Lower leg skin (tissue), 3 donors: Measurements from ENCODE around the gene HDGFL2.

Source experiments
- POLR2A ChIP-seq, 2 donors: fragments of 450-650 bp; IDR thresholded peaks; one replicate each; pipeline ENCODE4 v1.6.1; 2016 to 2017; ENCODE audit warnings: antibody characterized with exemption in 2 of 2, mild to moderate bottlenecking in 1 of 2, moderate library complexity in 1 of 2
- TF ChIP-seq, protein P1 (sequence below), 3 donors: fragments of 450-650 bp; IDR thresholded peaks; one replicate each; pipeline ENCODE4 v1.5.1; 2016; ENCODE audit warnings: antibody characterized with exemption in 3 of 3, mild to moderate bottlenecking in 3 of 3, moderate library complexity in 2 of 3

DNA sequence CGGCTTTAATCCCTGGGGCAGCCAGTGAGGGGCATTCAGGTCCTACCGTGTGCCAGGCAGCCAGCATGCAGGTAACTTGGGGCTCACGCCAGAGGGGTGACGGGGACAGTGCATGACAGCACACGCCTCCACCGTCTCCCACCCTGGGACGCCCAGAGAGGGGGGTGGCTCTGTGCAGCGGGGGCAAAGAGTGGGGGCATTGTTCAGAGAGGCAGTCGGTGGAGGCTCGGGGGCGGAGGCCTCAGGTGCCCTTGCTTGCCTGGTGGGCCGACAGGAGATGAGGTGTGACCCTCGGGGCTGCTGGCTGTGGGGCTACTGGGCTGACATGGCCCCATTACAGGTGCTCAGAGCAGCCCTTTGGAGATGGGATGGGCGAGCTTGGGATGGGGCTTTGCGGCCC, 27.8 kb downstream of the HDGFL2 start:
- TF ChIP-seq, protein P1, sequence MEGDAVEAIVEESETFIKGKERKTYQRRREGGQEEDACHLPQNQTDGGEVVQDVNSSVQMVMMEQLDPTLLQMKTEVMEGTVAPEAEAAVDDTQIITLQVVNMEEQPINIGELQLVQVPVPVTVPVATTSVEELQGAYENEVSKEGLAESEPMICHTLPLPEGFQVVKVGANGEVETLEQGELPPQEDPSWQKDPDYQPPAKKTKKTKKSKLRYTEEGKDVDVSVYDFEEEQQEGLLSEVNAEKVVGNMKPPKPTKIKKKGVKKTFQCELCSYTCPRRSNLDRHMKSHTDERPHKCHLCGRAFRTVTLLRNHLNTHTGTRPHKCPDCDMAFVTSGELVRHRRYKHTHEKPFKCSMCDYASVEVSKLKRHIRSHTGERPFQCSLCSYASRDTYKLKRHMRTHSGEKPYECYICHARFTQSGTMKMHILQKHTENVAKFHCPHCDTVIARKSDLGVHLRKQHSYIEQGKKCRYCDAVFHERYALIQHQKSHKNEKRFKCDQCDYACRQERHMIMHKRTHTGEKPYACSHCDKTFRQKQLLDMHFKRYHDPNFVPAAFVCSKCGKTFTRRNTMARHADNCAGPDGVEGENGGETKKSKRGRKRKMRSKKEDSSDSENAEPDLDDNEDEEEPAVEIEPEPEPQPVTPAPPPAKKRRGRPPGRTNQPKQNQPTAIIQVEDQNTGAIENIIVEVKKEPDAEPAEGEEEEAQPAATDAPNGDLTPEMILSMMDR (IDR thresholded peaks at IDR 0.05), result no peak
- no peak for TF ChIP-seq POLR2A (IDR thresholded peaks at IDR 0.05)
